Glomerular visceral epithelial cell (primary cell): Measurements from ENCODE around the gene SLC6A16.
"Not testable (repeated sequence)": the region's sequence is repeated elsewhere in the genome, so short reads cannot be mapped to it uniquely, and the experiment has no call there.

Experiments
- DNase-seq: peaks from one replicate; pipeline ENCODE4 v3.0.0-alpha.2; 2016; ENCODE audit errors: extremely low spot score

Gene SLC6A16

DNA sequence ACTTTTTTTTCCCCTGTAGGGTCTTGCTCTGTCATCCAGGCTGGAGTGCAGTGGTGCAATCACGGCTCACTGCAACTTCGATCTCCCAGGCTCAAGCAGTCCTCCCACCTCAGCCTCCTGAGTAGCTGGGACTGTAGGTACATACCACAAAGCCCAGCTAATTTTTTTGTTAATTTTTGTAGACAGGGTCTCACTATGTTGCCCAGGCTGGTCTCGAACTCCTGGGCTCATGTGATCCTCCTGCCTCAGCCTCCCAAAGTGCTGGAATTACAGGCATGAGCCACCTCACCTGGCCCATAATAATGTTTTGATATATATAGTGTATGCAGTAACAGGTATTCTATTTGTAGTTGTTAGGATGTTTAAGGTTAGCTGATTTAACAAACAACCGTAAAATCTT is 6.2 kb upstream of the SLC6A16 start:
- not testable (repeated sequence) for DNase-seq

DNA sequence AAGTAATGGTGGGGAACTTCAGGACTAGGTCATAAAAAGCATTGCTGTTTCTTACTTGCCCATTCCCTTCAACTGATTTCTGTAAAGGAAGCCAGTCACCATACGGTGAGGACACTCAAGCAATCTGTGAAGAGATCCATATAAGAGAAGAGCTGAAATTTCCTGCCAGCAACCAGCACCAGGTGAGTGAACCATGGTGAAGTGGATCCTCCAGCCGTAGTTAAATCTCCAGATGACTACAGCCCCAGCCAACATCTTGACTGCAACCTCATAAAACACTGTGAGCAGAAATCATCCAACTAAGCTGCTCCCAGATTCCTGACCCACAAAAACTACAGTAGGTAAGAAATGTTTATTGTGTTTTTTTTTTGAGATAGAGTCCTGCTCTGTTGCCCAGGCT is 3.8 kb upstream of the SLC6A16 start:
- no peak for DNase-seq

DNA sequence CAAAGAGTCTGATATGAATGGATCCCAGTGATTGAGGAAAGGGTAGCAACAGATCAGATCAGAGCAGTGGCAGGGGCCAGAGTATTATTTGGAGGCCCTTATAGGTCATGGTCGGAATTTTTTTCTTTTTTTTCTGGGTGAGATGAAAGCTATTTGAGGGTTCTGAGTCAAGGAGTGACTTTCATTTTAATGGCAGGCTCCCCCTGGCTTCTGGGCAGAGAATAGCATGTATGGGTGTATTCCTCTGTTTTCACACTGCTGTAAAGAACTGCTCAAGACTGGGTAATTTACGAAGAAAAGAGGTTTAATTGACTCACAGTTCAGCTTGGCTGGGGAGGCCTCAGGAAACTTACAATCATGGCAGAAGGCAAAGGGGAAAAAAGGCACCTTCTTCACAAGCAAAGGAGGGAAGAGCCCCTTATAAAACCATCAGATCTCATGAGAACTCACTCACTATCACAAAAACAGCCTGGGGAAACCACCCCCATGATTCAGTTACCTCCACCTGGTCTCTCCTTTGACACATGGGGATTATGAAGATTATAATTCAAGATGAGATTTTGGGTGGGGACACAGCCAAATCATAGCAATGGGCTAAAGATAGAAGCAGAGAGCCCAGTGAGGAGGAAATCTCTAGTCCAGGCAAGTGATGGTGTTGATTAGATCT is 3.0 kb upstream of the SLC6A16 start:
- peak; percentile 22 for DNase-seq

DNA sequence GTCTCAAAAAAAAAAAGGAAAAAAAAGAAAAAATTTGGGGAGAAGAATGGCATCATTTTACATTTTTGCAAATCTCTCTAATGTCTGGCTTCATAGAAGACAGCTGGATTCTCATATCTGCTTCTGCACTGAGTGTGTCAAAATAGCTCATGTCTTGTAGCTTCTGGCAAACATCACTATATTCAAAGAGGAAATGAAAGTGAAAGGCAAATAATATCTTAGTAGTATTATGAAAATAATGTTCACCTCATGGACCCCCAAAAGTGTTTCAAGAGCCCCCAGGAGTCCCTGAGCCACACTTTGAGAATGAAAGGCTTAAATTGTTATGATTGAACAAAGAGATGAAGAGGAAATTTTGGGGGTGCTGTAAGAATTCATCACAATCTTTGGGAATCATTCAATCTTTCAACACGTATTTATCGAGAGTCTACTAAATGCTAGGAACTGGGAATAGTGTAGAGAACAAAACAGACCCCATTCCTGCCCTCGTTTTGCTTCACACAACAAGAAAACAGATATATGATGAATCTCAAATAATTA is 1.2 kb upstream of the SLC6A16 start:
- no peak for DNase-seq

DNA sequence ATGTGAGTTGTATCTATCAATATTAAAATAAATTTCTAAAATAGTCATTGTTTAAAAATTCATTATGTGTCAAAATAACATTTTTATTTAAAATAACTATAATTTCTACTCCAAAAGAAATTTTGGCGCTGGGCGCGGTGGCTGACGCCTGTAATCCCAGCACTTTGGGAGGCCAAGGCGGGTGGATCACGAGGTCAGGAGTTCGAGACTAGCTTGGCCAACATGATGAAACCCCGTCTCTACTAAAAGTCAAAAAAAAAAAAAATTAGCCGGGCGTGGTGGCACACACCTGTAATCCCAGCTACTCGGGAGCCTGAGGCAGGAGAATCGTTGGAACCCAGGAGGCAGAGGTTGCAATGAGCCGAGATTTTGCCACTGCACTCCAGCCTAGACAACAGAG is 765 bp upstream of the SLC6A16 start:
- not testable (repeated sequence) for DNase-seq

DNA sequence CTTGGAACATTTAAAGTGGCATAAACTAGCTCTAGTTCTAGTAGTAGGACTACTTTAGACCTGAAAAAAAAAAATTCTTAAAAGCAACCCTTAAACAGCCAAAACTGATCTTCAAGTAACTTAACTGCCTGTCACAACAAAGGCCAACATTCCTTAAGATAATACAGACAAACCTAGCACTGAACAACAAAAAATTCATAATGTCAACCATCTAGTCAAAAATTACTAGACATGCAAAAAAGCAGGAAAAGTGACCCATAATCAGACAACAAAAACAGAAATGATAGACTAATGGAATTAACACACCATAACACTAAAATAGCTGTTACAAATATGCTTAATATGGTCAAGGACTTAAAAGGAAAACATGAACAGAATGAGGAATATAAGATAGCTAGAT is 6.7 kb downstream of the SLC6A16 start:
- DNase-seq = no peak

DNA sequence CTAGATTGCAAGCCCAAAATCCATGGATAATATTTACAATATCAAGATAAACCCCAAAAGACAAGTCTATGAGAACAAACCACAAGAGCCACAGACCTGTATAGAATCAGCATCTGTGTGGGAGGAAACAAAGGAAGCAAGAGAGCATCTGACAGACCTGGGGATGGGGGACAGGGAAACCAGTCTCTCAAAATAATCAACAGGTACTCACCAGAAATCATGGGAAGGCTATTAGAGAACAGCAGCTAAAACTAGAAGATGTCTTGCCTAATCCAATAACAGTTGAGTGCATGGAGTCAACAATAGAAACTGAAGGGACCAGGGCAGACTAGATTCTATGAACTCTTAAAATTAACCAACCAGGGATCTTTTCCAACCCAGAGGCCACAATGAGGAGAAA is 8.7 kb downstream of the SLC6A16 start:
- no peak for DNase-seq

DNA sequence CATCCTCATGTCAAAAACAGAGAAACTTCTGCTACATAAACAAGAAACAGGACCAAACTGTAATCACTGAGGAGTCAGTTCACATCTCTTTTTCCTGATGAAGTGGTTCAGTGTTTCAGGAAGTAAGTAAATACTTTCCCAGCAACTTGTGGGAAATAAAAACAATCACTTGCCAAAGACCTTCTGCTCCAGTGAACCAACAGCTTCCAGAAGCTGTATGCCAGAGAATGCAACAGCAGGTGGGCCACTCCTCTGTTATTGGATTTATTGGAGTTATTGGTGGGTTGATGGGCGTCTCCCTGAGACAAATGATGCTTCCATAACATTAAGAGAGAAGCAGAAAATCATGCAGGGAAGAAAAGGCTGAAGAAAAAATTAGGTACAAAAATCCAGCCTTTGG is 9.9 kb downstream of the SLC6A16 start:
- DNase-seq = no peak

DNA sequence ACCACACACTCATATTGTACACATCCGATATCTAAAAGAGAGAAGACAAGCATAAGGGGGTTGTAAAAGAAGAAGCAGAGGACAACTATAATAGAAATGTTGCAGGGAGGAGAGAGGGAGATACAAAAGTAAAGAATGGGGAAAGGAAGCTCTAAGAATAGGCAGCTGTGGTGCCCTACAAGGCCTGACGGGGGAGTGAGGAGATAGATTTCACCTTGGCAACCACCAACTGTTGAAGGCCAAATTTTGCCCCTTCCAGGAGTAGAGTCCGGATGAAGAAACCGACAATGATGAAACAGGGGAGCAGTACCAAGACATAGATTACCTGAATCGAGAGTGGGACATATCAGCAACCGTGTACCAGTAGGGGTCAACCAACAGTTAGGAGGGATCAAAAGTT is 15.9 kb downstream of the SLC6A16 start:
- DNase-seq = no peak

DNA sequence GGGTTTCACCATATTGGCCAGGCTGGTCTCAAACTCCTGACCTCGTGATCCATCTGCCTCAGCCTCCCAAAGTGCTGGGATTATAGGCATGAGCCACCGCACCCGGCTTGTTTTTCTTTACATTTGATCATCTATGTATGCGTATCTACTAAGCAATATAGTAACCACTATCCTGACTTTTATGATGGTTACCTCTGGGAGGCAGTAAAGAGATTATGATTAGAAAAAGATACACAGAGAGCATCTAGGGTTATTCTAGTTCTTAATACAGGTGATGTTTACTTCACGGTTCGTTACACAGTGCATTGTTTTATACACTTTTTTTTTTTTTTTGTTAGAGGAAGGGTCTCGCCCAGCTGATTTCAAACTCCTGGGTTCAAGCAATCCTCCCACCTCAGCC is 18.3 kb downstream of the SLC6A16 start:
- DNase-seq = not testable (repeated sequence)

DNA sequence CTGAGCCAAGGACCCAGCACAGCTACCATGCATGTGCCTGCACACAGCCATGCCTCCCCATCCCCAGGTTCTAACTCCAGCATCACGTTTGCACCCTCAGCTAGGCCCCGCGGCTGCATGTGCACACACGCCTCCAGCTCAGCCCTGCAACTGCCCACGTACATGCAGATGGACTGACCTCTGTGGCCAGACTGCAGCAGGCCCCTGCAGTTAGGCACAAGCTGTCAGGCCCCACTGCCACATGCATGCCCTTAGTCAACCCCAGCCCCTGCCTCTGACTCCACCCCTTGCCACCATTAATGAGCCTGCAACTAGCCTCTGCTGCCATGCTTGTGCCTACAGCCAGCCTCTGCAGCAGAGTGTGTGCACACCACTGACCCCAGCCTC is 23.1 kb downstream of the SLC6A16 start:
- no peak for DNase-seq

DNA sequence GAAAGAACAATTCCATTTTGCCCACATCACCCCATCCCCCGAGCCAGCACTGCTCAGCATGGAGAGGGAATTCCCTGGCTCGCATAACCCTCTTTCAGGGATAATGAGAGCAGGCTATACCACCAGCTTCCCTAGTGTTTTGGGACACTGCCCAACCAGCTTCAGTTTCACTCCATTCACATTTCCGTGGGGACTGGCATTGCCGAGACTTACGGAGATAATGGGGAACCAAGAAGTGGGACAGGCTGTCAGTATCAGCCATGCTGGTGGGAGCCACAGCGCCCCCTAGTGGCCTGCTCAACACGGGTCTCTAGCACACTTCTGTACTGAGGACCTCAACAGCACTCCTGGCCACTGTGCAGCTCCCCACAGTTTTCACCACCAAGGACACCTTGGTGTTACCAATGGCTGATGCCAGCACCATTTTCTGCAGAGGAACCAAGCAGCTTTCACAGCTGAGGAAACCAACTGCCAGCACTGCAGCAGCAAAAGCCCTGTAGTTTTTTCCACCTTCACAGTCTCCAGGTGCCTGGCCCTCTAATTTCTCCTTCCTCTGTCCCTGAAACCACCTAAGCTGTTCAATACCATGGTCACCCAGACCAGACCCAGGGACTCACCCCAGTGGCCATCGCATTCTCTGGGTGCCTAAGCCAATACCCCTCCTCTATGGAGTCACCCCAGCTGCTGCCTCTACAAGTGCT is 23.7 kb downstream of the SLC6A16 start:
- DNase-seq = peak; percentile 61

DNA sequence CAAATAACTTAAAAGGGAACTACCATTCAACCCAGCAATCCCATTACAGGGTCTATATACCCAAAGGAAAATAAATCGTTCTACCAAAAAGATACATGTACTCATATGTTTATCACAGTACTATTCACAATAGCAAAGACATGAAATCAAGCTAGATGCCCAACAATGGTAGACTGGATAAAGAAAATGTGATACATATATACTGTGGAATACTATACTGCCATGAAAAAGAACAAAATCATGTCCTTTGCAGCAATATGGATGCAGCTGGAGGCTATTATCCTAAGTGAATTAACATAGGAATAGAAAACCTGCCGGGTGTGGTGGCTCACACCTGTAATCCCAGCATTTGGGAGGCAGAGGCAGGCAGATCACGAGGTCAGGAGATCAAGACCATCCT is 26.3 kb downstream of the SLC6A16 start:
- not testable (repeated sequence) for DNase-seq

DNA sequence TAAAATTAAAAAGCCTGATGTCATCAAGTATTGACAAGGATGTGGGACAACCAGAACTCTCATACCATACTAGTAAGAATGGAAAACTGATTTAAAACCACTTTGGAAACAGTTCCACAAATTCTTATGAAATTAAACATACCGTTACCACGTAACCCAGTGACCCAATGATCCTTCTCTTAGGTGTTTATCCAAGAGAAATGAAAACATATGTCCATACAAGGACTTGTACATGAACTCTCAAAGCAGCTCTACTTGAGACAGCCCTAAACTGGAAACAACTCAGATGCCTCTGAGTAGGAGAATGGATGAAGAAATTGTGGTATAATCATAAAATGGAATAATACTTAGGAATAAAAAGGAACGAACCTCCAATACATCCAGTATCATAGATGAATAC is 27.6 kb downstream of the SLC6A16 start:
- no peak for DNase-seq

DNA sequence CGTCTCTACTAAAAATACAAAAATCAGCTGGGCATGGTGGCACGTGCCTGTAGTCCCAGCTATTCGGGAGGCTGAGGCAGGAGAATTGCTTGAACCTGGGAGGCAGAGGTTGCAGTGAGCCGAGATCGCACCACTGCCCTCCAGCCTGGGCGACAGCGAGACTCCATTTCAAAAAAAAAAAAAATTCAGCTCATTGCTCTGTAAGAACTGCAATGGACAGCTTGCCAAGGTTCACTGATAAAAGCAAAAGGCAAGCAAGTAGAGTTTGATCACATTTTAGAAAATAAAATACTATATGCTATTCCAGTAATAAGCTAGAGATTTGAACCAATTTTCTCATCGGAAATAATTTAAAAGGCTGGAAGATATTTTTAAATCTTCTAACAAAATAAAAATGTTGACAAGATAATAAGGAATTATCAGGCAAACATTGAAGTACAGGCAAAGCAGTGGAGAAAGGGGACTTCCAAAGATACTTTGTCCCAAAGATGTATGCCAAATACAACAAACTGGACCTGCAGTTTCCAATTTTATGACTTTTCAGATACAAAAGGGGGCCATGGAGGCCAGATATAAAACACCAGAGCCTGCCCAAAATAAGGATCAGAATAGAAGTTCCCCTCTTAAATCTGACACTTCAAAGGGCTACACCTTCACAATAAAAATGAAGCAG is 29.6 kb downstream of the SLC6A16 start:
- DNase-seq = no peak

DNA sequence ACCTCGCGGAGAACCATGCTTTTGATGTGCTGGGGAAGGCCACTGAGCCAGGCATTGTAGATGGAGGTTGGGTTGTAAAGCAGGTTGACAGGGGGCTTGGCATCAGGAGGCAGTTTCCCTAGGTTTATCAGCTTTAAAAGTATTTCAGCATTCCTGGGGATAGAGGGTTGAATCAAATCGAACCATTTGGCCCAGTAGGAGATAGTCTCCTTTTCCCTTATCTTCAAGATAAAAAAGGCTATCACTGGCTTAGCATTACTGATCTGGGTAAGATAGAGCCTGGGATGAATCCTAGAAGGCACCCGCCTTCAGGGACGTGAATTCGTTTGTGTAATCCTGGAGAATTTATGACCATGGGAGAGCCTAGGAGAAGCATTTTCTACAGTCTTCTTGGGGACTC is 30.6 kb downstream of the SLC6A16 start:
- no peak for DNase-seq

DNA sequence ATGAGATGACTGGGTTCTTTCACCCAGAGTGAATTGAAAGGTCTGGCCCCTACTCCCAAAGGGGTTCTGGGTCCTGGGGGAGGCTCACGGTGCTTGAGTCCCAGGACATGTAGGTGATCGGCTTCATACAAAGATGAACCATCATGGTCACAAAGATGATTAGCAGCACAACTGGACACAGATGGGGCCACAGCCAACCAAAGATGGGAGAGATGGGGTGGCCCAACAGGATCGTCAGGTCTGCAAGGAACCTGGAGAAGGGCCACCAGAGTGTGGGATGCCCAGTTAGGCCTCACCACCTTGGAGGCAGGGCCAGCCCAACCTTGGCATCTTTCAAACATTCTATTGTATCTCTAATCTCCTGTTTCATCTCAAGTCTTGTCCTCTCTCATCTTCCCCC is 34.5 kb downstream of the SLC6A16 start:
- DNase-seq = no peak

DNA sequence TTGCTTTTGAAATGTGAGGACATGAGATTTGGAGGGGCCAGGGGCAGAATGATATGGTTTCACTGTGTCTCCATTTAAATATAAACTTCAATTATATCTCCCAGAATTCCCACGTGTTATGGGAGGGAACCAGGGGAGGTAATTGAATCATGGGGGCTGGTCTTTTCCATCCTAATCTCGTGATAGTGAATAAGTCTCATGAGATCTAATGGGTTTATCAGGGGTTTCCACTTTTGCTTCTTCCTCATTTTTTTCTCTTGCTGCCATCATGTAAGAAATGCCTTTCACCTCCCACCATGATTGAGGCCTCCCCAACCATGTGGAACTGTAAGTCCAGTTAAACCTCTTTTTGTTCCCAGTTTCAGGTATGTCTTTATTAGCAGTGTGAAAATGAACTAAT is 35.7 kb downstream of the SLC6A16 start:
- not testable (repeated sequence) for DNase-seq

DNA sequence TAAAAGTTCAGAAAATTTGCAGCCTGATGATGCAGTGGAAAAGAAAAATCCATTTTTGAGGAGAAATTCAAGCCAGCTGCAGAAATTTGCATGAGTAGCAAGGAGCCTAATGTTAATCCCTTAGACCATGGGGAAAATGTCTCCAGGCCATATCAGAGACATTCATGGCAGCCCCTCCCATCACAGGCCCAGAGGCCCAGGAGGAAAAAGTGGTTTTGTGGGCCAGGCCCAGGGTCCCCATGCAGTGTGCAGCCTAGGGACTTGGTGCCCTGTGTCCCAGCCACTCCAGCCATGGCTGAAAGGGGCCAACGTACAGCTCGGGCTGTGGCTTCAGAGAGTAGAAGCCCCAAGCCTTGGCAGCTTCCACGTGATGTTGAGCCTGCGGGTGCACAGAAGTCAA is 36.8 kb downstream of the SLC6A16 start:
- DNase-seq = not testable (repeated sequence)

DNA sequence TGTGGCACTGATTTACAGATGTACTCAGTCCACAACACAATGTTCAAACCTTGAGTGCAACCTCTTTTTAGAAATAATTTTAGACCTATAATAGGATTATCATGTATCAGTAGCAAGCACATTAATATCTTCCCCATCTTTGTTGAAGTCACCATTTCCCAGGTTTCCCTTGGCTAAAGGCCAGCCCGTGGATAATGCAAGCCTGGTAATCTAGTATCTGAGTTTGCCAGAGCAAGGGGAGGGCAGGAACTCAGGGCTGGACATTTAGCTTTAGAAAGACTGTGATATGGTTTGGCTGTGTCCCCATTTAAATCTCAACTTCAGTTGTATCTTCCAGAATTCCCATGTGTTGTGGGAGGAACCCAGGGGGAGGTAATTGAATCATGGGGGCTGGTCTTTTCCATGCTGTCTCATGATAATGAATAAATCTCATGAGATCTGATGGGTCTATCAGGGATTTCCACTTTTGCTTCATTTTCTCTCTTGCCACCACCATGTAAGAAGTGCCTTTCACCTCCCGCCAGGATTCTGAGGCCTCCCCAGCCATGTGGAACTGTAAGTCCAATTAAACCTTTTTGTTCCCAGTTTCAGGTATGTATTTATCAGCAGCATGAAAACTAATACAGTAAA is 37.7 kb downstream of the SLC6A16 start:
- no peak for DNase-seq

DNA sequence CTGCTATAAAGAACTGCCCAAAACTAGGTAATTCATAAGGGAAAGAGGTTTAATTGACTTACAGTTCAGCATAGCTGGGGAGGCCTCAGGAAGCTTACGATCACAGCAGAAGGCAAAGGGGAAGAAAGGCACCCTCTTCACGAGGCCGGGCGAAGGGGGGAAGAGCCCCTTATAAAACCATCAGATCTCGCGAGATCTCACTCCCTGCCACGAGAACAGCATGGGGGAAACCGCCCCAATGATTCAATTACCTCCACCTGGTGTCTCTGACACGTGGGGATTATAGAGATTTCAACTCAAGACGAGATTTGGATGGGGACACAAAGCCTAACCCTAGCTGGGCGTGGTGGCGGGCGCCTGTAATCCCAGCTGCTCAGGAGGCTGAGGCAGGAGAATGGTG is 42.8 kb downstream of the SLC6A16 start:
- DNase-seq = no peak

DNA sequence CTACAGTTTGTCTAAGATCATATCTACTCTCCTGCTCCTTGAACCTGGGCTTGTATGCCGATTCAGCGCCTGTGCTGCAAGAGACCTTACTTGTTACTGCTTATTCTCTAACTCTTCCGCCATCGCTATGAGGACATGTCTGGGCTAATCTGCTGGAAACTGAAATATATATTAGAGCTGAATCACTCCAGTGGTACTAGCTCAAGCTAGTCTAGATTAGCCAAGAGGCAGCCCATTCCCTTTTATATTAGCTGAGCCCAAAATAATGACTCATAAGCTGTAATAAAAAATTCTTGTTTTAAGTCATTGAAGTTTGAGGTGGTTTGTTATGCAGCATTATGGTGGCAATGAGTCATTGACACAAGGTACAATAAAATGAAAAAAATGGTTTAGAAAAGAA is 52.8 kb downstream of the SLC6A16 start:
- DNase-seq = peak; percentile 18
